ES-I3 (cell line): ENCODE measurements around the gene YEATS4.

Experiments
- H3K36me3 ChIP-seq: 2 replicates; pipeline ENCODE4 v1.6.1; 2013; ENCODE audit warnings: mild to moderate bottlenecking, low read length, control low read depth, moderate library complexity; ENCODE audit not compliant: insufficient read depth
- H3K4me1 ChIP-seq: 2 replicates; pipeline ENCODE4 v1.6.1; 2013; ENCODE audit warnings: mild to moderate bottlenecking, control low read depth, low read length; ENCODE audit not compliant: insufficient read depth
- H3K9ac ChIP-seq: 2 replicates; pipeline ENCODE4 v1.6.1; 2013; ENCODE audit warnings: low read depth, mild to moderate bottlenecking, low read length, moderate library complexity
- H3K9me3 ChIP-seq: 2 replicates; pipeline ENCODE4 v1.6.1; 2013; ENCODE audit warnings: mild to moderate bottlenecking, low read length, moderate library complexity; ENCODE audit not compliant: control insufficient read depth, insufficient read depth

Gene YEATS4

GRCh38 chr12:69350002-69350626 is 9.4 kb upstream of the YEATS4 start:
- Histone ChIP-seq H3K36me3 (no peaks in the 10 kb centered on the region), H3K4me1 (no peaks in the 10 kb centered on the region; the same call in 1 of the 2 replicates), H3K9ac (no peak overlapping the region), H3K9me3 (no peaks in the 10 kb centered on the region)

- Histone ChIP-seq H3K4me1 (no peaks in the 10 kb centered on the region; the same call in 1 of the 2 replicates), H3K9me3 (no peaks in the 10 kb centered on the region), H3K36me3 (no peaks in the 10 kb centered on the region), H3K9ac (no peak overlapping the region)
Measured at GRCh38 chr12:69350777-69351176, 8.8 kb upstream of the YEATS4 start.

DNA sequence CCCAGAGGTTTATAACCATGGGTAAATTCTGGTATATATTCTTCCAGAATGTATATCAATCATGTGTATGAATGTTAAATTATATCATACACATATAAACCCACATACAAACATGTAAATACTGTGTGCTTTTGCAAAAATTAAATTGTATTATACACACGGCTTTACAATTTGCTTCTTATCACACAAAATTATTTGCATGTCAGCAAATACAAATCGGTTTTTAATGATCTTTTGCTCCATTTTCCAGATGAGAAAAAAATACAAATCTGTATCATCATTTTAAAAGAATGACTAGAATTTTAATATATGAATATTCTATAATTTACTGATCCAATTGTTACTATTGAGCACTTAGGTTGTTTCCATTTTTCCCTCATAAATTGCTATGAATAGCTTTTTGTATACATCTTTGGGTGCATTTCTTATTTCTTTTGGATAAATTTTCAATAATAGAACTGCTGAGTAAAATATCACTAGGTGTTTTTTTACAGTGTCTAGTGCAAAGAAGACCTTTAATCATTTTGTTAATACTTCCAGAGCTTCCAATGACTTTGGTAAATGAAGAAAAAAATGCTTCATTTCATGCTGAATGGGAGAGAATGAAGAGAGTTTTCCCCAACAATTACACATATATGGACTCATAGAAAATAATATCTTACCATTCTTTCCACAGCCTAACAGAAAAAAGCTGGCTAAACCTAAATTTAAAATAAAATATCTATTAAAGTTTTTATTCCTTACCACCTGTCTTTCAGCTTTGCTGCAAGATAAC is 7.9 kb upstream of the YEATS4 start:
- H3K36me3 ChIP-seq = no peaks in the 10 kb centered on the region
- H3K9ac ChIP-seq = no peak overlapping the region
- H3K9me3 ChIP-seq = no peaks in the 10 kb centered on the region
- H3K4me1 ChIP-seq = no peaks in the 10 kb centered on the region; the same call in 1 of the 2 replicates

DNA sequence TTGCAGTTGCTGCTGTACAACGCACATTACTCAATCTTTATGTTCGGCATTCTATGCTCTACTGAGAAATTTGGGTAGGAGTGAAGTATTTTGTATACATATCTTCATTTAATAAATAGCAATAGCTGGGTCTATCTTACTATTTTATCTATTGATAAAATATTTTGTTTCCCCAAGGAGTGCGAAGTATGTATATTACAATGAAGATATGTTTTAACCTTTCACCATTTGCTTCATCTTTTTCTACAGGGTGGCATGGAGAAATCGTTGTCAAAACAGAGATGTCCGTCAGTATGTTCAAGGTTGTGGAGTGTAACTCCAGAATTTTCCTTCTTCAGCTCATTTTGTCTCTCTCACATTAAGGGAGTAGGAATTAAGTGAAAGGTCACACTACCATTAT is 6.6 kb upstream of the YEATS4 start:
- Histone ChIP-seq H3K9ac (no peak overlapping the region), H3K4me1 (no peaks in the 10 kb centered on the region; the same call in 1 of the 2 replicates), H3K9me3 (no peaks in the 10 kb centered on the region), H3K36me3 (no peaks in the 10 kb centered on the region)

DNA sequence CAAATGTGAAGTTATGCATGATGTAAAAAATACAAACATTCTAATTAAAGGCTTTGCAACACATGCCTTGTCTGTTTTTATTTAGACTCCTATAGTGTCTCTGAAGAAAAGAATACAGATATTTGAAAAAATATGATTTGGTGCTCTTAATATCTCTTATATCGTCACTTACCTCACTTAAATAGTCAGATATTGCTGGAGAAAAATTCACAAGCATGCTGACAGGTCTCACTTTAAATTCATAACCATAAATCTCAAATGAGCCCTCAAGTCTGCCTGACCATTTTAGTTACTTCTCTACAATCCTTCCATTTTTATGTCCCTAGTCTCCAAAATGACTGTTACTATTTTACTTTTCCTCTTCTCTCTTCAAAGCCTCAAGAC is 5.4 kb upstream of the YEATS4 start:
- Histone ChIP-seq H3K9me3 (no peaks in the 10 kb centered on the region), H3K4me1 (no peaks in the 10 kb centered on the region; the same call in 1 of the 2 replicates), H3K36me3 (no peaks in the 10 kb centered on the region), H3K9ac (no peak overlapping the region)

DNA sequence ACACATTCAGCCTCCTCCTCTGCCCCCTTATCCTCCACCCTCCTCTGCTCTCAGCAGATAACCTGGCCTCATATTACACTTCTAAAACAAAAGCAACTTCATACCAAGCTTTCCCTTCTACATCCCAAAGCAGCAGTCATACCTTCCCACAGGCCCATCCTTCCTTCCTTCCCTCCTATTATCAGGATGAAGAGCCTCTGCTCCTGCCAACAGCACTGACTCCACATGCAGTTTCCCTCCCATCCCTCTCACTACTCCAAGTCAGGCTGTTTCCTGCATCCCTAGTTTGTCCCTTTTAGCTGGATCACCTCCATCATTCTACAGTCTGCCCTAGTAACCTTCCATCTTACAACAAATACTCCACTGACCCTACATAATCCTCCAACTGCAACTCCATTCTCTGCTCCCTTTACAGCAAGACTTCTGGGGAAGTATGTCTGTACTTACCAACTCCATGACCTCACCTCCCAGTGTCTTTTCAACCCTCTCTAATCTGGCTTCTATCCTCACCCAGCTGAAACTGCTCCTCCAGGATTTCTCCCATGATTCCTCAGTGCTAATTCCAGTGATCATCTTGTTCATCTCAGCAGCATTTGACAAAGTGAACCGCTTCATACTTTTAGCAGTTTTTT is 4.9 kb upstream of the YEATS4 start:
- Histone ChIP-seq H3K36me3 (no peaks in the 10 kb centered on the region), H3K9me3 (no peaks in the 10 kb centered on the region), H3K4me1 (no peaks in the 10 kb centered on the region; the same call in 1 of the 2 replicates), H3K9ac (no peak overlapping the region)

DNA sequence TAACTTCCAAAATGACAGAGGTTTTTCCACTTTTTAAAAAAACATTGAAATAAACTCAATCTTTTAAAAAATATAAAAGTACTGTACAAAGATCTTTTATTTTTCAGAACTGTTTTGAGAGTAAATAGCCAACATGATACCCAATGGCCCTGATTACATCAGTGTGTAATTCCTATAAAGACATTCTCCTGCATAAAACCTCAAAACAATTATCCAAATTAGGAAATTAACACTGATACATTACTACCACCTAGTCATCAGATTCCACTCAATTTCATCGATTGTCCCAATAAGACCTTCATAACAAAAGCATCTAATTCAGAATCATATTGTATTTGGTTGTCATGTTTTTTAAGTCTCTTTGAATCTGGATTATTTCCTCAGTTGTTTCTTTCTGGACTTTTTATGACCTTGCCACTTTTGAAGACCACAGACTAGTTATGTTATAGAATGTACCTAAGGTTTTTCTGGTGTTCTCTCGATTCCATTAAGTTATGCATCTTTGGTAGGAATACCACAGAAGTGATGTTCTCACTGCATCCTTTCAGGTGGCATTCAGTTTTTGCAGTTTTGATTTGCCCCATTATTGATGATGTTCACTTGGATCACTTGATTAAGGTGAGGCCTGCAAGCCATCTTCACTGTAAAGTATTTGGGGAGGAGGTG is 4.0 kb upstream of the YEATS4 start:
- Histone ChIP-seq H3K9ac (no peak overlapping the region), H3K36me3 (no peaks in the 10 kb centered on the region), H3K4me1 (no peaks in the 10 kb centered on the region; the same call in 1 of the 2 replicates), H3K9me3 (no peaks in the 10 kb centered on the region)

DNA sequence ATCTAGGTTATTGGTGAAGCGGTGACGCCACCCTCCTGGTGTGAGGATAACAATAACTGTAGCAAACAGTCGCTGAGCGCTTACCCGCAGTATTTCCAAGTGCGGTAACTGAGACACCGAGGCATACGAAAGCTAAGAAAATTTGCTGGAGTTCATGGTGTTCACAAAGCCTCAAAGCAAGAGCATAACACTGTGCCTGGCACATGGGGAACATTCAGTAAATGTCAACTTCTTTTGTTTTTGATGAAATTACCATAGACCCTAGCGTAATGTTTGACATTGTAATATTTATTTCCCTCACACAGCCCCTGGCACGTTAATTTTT is 767 bp downstream of the YEATS4 start:
- H3K9ac ChIP-seq = peak overlapping the region; percentile 79
- no peaks in the 10 kb centered on the region for H3K9me3 ChIP-seq
- 0 out of 2 replicates have a peak, but pooled peaks cover 2% of the 10 kb centered on the region for H3K36me3 ChIP-seq
- H3K4me1 ChIP-seq = no peaks in the 10 kb centered on the region

DNA sequence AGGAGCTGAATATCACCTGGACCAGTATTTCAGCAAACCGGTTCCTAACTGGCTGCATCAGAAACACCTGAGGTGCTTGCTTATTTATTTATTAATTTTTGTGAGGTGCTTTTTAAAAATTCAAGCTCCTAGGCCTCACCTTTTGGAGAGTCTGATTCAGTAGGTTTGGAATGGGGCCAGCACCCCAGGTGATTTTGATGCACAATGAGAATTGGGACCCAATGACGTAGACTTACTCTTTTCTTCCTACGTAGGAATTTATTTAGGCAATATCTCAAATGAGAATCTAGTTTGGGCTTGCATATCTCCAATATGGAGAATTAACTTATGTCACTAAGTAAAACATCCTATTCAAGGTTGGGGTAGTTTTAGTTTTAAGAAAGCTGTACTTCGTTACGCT is 7.3 kb downstream of the YEATS4 start:
- Histone ChIP-seq H3K36me3 (peaks cover 6% of the 10 kb centered on the region), H3K4me1 (no peaks in the 10 kb centered on the region), H3K9ac (no peak overlapping the region), H3K9me3 (peaks cover 7% of the 10 kb centered on the region; the same call in 1 of the 2 replicates)

- no peaks in the 10 kb centered on the region for H3K4me1 ChIP-seq
- H3K9ac ChIP-seq = no peak overlapping the region
- peaks cover 10% of the 10 kb centered on the region; the same call in 1 of the 2 replicates for H3K9me3 ChIP-seq
- peaks cover 12% of the 10 kb centered on the region for H3K36me3 ChIP-seq
Measured at GRCh38 chr12:69368171-69368570, 8.6 kb downstream of the YEATS4 start.

DNA sequence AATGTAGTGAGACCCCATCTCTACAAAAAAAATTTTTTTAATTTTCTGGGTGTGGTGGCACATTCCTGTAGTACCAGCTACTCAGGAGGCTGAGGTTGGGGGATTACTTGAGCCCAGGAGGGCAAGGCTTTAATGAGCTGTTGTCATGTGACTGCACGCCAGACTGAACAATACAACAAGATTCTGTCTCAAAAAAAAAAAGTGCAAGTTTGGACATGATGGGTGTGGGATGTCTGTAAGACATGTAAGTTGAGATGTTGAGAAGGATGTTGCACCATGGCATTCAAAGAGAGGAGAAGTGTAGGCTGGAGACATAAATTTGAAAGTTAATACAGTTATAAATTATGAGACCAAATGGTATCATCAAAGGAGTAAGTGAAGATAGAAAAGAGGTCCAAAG is 23.5 kb downstream of the YEATS4 start:
- no peaks in the 10 kb centered on the region for H3K4me1 ChIP-seq
- no peak overlapping the region for H3K9ac ChIP-seq
- no peaks in the 10 kb centered on the region for H3K9me3 ChIP-seq
- H3K36me3 ChIP-seq = no peaks in the 10 kb centered on the region

GRCh38 chr12:69385038-69385437 is 25.5 kb downstream of the YEATS4 start:
- H3K9me3 ChIP-seq = no peaks in the 10 kb centered on the region
- no peaks in the 10 kb centered on the region for H3K4me1 ChIP-seq
- no peaks in the 10 kb centered on the region for H3K36me3 ChIP-seq
- H3K9ac ChIP-seq = no peak overlapping the region

GRCh38 chr12:69386921-69387320 is 27.4 kb downstream of the YEATS4 start:
- H3K36me3 ChIP-seq = peaks cover 4% of the 10 kb centered on the region; the same call in 1 of the 2 replicates
- H3K9me3 ChIP-seq = no peaks in the 10 kb centered on the region
- no peaks in the 10 kb centered on the region for H3K4me1 ChIP-seq
- no peak overlapping the region for H3K9ac ChIP-seq

DNA sequence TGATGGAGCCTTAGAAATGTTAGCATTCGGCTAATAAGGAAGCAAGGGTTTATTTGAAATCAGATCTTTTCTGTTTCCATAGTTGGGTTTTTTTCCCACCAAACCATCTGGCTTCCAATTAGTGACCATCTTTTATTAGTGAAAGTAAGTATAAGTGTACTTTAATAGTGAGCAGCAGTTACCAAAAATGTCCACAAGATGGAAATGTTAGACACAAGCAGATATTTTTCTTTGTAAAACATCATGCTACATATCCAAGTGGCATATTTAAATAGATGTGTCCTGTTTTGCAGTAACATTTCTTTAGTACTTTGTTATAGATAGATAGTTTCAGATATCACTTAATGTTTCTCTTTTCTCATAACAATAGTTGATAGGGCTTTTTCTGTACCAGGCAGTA is 28.8 kb downstream of the YEATS4 start:
- Histone ChIP-seq H3K4me1 (no peaks in the 10 kb centered on the region), H3K9ac (no peak overlapping the region), H3K9me3 (no peaks in the 10 kb centered on the region), H3K36me3 (peaks cover 4% of the 10 kb centered on the region; the same call in 1 of the 2 replicates)
